GM12878 (cell line): ENCODE data around the gene XRCC4.

Source experiments
- BMI1 ChIP-seq: fragments of 450-650 bp; IDR thresholded peaks from 2 replicates; pipeline ENCODE4 v1.6.1; 2016; ENCODE audit warnings: mild to moderate bottlenecking, moderate library complexity, borderline replicate concordance
- CEBPB ChIP-seq, 2 experiments: fragments of 150-350 bp in 1 of 2; IDR thresholded peaks; 2 replicates each; pipeline ENCODE4 v1.6.1; 2012 to 2014; ENCODE audit warnings: low read depth in 2 of 2, low read length in 2 of 2, borderline replicate concordance in 1 of 2, inconsistent platforms in 1 of 2
- HCFC1 ChIP-seq: fragments of 150-350 bp; IDR thresholded peaks from 2 replicates; pipeline ENCODE4 v1.6.1; 2014; ENCODE audit warnings: low read length
- JUND ChIP-seq: IDR thresholded peaks from 2 replicates; pipeline ENCODE4 v1.6.1; 2012; ENCODE audit warnings: low read depth, mild to moderate bottlenecking, low read length, improper control_type of control experiment, moderate library complexity
- MLLT1 ChIP-seq: fragments of 450-650 bp; IDR thresholded peaks from 2 replicates; pipeline ENCODE4 v1.6.1; 2016; ENCODE audit warnings: mild to moderate bottlenecking
- POLR2A ChIP-seq: IDR thresholded peaks from 2 replicates; pipeline ENCODE4 v1.6.1; 2011; ENCODE audit warnings: low read depth, mild to moderate bottlenecking, low read length
- SPI1 ChIP-seq: IDR thresholded peaks from 2 replicates; pipeline ENCODE4 v1.6.1; 2011; ENCODE audit warnings: low read depth, mild to moderate bottlenecking, low read length, moderate library complexity, borderline replicate concordance; ENCODE audit not compliant: insufficient read depth
- TAF1 ChIP-seq: IDR thresholded peaks from 2 replicates; pipeline ENCODE4 v1.6.1; 2011; ENCODE audit warnings: mild to moderate bottlenecking, low read depth, low read length, borderline replicate concordance
- USF1 ChIP-seq: IDR thresholded peaks from 2 replicates; pipeline ENCODE4 v1.6.1; 2011; ENCODE audit warnings: borderline replicate concordance, low read depth, mild to moderate bottlenecking, moderate library complexity, mixed read lengths, low read length; ENCODE audit not compliant: insufficient read depth; ENCODE audit errors: extremely low read length
- ZZZ3 ChIP-seq: IDR thresholded peaks from 2 replicates; pipeline ENCODE4 v1.6.1; 2011; ENCODE audit warnings: low read depth; ENCODE audit not compliant: control insufficient read depth, insufficient read length

GRCh38 chr5:83096660-83097339 lies 19.5 kb downstream of the XRCC4 start:
- no peak for TF ChIP-seq JUND
- no peak for TF ChIP-seq CEBPB (IDR thresholded peaks at IDR 0.05; ENCODE audit: borderline replicate concordance in 1 of 2, low read depth in 2 of 2, low read length in 2 of 2)
- no peak for TF ChIP-seq HCFC1
- no peak for TF ChIP-seq USF1
- no peak for TF ChIP-seq TAF1
- no peak for TF ChIP-seq POLR2A
- TF ChIP-seq SPI1 = no peak
- TF ChIP-seq MLLT1 = no peak
- no peak for TF ChIP-seq ZZZ3
- no peak for TF ChIP-seq BMI1
